ENCODE data around the gene PIEZO1.

Gene PIEZO1

GRCh38 chr16:88732172-88732960 lies 52.7 kb downstream of the PIEZO1 start:
- DNase-seq = no peak

DNA sequence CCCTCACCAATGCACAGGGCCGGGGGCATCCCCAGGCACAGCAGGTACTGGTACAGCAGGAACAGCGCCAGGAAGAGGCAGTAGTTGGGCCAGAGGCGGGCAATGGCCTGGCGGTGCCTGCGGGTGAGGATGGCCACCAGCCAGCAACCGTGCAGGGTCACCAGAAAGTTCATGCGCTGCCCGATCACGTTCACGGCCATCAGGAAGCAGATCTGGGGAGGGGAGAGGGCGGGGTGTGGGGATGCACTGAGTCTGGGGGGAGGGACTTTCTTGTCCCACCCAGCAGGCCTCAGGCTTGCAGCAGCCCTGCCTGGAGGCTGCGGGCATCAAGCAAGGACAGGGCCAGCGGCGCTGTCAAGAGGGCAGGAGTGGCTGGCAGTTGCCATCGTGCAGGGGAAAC lies 53.3 kb downstream of the PIEZO1 start:
- no peak for DNase-seq

GRCh38 chr16:88730632-88731607 lies 54.1 kb downstream of the PIEZO1 start:
- DNase-seq = no peak

DNA sequence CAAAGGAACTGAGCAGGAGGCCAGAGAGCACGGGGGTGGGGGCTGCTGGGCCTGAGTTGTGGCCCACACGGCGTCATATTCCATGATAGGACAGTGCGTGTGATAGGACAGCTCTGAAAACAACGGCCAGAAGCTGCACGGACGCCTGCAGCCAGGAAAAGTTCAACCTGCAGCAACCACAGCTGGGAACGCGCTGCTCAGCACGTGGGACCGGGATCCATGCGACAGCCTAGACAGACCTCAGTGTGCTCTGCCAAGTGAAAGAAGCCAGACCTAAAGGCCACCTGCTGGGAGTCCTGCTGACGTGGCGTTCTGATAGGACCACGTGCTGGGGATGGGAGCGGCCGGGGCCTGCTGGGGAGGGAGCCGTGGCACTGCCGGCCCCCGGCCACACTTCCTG lies 57.1 kb downstream of the PIEZO1 start:
- DNase-seq = no peak

- DNase-seq = no peak
Measured at GRCh38 chr16:88726981-88727380, 58.0 kb downstream of the PIEZO1 start.

GRCh38 chr16:88726408-88726749 lies 58.6 kb downstream of the PIEZO1 start:
- DNase-seq = no peak

DNA sequence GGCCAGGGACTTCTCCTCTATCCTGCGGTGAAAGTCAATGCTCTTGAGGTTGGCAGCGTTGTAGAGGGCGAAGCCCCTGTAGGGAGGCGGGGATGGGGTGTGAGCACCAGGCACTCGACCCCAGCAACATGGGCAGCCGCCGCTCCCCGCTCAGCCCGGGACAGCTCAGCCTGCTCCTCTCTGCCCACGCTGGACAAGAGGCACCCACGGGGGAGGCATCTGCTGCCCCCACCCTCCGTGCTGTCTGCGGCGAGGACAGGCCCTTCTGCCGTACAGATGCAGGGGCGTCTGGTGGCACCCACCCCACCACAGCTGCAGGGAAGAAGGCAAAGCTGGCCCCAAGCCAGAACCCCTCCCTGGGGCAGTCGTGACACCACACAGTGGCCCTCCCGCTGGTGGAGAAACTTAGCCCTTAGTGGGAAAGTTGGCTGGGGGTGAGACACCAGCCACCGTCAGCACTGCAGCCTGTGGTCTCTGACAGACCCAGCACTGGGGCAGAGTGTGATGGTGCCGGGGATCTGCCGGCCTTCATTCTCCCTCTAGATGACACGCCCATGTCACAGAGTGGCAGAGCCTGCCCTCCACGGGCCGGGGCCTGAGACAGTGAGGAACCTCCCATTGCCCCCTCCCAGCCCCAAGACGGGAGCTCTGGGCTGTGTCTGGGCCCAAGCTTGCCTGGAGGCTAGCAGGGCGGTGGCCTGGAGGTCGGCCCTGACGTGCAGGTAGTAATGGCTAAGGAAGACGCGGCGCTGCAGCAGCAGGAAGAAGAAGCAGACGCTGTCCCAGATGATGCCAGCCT lies 59.2 kb downstream of the PIEZO1 start:
- DNase-seq = no peak

- no peak for DNase-seq
Measured at GRCh38 chr16:88724855-88725555, 60.0 kb downstream of the PIEZO1 start.

- DNase-seq = no peak
Measured at GRCh38 chr16:88723911-88724310, 61.1 kb downstream of the PIEZO1 start.

- DNase-seq = no peak
Measured at GRCh38 chr16:88723507-88723887, 61.5 kb downstream of the PIEZO1 start.

GRCh38 chr16:88722784-88723506 lies 62.1 kb downstream of the PIEZO1 start:
- no peak for DNase-seq

DNA sequence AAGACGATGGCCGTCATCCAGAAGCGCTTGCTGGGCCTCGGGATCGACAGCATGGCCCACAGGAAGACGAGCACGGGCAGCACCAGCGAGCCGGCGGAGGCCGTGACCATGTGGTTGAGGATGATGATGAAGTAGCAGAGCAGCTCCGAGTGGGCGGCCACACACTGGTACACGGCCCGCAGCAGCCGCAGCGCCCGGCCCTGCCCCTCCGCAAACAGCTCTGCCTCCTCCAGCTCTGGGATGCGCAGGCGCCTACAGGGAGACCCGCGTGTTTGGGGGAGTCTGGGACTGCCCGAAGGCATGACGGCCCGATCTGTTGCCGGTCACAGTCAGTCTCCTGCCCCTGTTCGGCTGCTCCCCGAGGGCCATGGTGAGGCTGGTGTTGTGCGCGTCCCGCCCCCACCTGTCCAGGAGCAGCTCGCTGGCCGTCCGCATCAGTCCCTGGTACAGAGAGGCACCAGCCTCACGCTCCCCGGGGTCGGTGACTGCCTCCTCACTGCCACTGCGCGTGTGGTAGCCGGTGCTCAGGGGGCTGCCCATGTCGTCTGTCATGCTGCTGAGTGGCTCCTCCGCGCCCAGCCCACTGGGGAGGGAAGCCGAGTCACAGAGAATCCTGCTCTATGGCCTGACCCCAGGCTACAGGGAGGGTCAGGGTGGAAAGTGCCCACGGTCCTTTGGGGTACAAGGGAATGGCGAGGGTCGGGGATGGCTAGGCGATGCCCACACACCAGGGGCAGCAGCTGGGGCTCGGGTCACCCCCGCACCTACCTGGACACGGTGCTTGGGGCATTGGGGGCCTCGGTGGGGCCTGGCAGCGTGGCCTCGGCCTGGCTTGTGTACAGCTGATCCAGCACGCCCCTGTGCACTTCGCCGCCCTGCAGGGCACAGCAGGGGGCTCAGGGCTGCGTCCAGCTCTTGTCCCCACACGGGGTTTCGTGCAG lies 62.9 kb downstream of the PIEZO1 start:
- DNase-seq = no peak

DNA sequence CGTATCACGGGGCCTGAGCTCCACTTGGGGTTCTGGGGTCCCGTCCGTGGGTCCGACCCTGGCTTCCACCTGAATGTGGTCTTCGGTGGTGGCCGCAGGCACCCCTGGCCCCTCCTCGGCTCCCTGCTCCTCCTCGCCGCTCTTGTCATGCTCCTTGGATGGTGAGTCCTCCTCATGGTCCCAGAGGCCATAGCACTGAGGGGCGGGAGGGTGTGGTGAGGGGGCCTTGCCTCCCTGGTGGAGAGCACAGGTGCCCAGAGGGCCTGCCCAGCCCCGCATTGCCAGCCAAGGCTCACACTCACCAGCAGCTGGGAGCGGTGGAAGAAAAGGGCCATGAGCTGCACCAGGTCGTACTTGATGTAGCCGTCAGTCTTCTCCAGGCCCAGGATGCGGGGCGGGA lies 63.8 kb downstream of the PIEZO1 start:
- DNase-seq = no peak

GRCh38 chr16:88720396-88720970 lies 64.5 kb downstream of the PIEZO1 start:
- no peak for DNase-seq

DNA sequence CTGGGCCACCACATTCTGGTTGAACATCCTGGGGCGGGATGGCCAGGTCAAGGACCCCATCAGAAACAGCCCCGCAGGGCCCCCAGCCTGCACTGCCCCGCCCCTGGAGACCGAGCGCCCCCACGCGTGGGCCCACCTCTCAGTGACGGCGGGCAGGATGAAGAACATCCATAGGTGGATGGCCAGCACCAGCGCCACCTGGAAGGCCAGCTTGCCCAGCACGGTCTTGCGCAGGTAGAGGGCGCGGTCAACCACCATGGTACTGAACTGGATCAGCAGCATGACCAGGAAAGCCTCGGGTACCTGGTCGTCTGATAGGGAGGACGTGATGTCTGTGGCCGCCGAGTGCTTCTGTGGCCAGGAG lies 65.1 kb downstream of the PIEZO1 start:
- DNase-seq = no peak

- DNase-seq = no peak
Measured at GRCh38 chr16:88719267-88719932, 65.6 kb downstream of the PIEZO1 start.

DNA sequence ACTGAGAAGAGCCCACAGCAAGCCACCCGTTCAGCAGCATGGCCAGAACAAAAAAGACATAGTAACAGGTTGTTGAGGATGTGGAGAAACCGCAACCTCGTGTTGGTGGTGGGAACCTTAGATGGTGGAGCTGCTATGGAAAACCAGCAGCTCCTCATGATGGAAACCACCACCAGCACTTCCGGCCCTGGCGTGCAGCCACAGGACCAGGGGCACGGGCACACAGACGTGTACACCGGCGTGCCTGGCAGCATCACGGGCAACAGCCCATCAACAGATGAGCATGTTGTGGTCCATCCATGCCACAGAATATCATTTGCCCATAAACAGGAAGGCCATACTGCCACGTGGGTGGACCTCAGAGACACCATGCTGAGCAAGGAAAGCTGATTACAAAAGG lies 66.8 kb downstream of the PIEZO1 start:
- DNase-seq = no peak

DNA sequence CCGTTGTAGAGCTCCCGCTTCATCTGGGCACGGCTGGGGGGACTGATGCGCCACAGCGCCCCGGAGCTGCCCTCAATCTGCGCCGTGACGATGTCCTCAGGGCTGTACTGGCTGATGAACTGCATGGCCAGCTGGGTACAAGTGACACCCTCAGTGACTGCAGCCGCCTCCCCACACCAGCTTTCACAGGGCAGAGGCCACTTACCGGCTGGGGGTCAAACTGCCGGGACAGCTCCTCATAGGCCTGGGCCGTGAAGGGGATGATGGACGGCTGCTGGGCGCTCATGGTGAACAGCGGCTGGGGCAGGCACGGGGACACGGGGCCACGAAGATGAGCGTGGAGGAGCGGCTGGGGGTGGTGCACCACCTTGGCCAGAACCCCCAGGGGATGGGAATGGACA lies 68.4 kb downstream of the PIEZO1 start:
- no peak for DNase-seq

- no peak for DNase-seq
Measured at GRCh38 chr16:88716201-88716600, 68.8 kb downstream of the PIEZO1 start.
